Activated CD4-positive, alpha-beta T cell treated with anti-CD3 and anti-CD28 coated beads, Interleukin-2, amount 10 ng/mL, durations not matched to agents 7 days and 5 days (primary cell): ENCODE measurements around the gene ARL17B. TPM values are rescaled to one million over a fixed set of nuclear protein-coding genes. Genes with fewer than 3 reads are reported as not detected.
"Not testable (repeated sequence)": the region's sequence is repeated elsewhere in the genome, so short reads cannot be mapped to it uniquely, and the experiment has no call there.

ENCODE experiments used
- CTCF ChIA-PET: fragments of 350-600 bp; sonication (Branson Sonifier 250); formaldehyde crosslinking; loops from one replicate; lab custom pipeline; 2021; ENCODE audit warnings: antibody characterized with exemption; lab: Charles Lee
- POLR2A ChIA-PET: fragments of 350-600 bp; sonication (Branson Sonifier 250); formaldehyde crosslinking; loops from one replicate; lab custom pipeline; 2021; ENCODE audit warnings: antibody characterized with exemption; lab: Charles Lee
- DNase-seq: peaks from one replicate; pipeline ENCODE4 v3.0.0-alpha.2; 2020
- H3K27ac Mint-ChIP-seq: one replicate; pipeline ENCODE4 v1.8.0; 2021; ENCODE audit warnings: mild to moderate bottlenecking, moderate library complexity, mixed read lengths
- H3K27me3 Mint-ChIP-seq: one replicate; pipeline ENCODE4 v1.8.0; 2021; ENCODE audit warnings: mixed read lengths
- H3K36me3 Mint-ChIP-seq: one replicate; pipeline ENCODE4 v1.8.0; 2021; ENCODE audit warnings: low read depth, mixed read lengths
- H3K4me1 Mint-ChIP-seq: one replicate; pipeline ENCODE4 v1.8.0; 2021; ENCODE audit warnings: mixed read lengths
- H3K4me3 Mint-ChIP-seq: one replicate; pipeline ENCODE4 v1.8.0; 2021; ENCODE audit warnings: mild to moderate bottlenecking, moderate library complexity, mixed read lengths
- H3K9me3 Mint-ChIP-seq: one replicate; pipeline ENCODE4 v1.8.0; 2021; ENCODE audit warnings: mixed read lengths
- total RNA-seq, 2 experiments: library from RNA; stranded (reverse); gene quantifications; one replicate each; pipeline ENCODE4 v1.2.3, GENCODE V29; 2021

Gene ARL17B
- total RNA-seq, 2 experiments from 2014 or later, result 33.8 to 34.7 TPM

GRCh38 chr17:46281336-46281735, 80.2 kb downstream of the ARL17B start:
- CTCF ChIA-PET, H3K27me3 Mint-ChIP-seq, H3K4me3 Mint-ChIP-seq, H3K9me3 Mint-ChIP-seq, POLR2A ChIA-PET, DNase-seq, H3K27ac Mint-ChIP-seq, H3K4me1 Mint-ChIP-seq, H3K36me3 Mint-ChIP-seq: not testable (repeated sequence)

GRCh38 chr17:46276728-46277479, 84.7 kb downstream of the ARL17B start:
- H3K9me3 Mint-ChIP-seq, H3K27ac Mint-ChIP-seq, H3K36me3 Mint-ChIP-seq, DNase-seq, H3K27me3 Mint-ChIP-seq, H3K4me1 Mint-ChIP-seq, POLR2A ChIA-PET, H3K4me3 Mint-ChIP-seq: not testable (repeated sequence)
- CTCF ChIA-PET, result interaction anchor here (2.2 kb wide), 1 partner anchor 9 kb away, joined by 14 read pairs; no protein-coding TSS in a partner anchor

DNA sequence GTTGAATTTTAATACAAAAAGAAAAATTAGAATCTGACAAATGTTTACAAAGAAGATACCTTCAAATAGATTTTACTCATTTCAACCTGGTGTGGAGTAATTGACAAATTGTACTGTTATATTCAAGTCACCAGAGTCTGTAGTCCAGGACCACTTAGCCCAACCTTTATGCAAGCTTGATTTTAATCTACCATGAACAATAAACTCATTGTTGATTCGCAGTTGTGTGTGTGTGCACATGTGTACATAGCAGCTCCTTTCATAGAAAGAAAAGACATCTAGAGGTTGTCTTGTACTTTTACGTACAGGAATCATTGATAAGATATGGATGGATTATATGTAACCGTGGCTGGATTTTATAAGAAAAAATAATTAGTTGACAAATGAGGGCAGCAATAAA, 87.3 kb downstream of the ARL17B start:
- no peak overlapping the region for H3K4me3 Mint-ChIP-seq
- H3K27me3 Mint-ChIP-seq, result peaks cover 9% of the 10 kb centered on the region
- H3K27ac Mint-ChIP-seq, result no peak overlapping the region
- POLR2A ChIA-PET, result no interaction called here
- CTCF ChIA-PET, result no interaction called here
- H3K9me3 Mint-ChIP-seq, result no peaks in the 10 kb centered on the region
- no peaks in the 10 kb centered on the region for H3K36me3 Mint-ChIP-seq
- H3K4me1 Mint-ChIP-seq, result no peaks in the 10 kb centered on the region
- no peak for DNase-seq

- POLR2A ChIA-PET, result no interaction called here
- no peak overlapping the region for H3K27ac Mint-ChIP-seq
- no peak overlapping the region for H3K4me3 Mint-ChIP-seq
- CTCF ChIA-PET, result no interaction called here
- no peak for DNase-seq
- H3K27me3 Mint-ChIP-seq, result peaks cover 11% of the 10 kb centered on the region
- H3K9me3 Mint-ChIP-seq, result no peaks in the 10 kb centered on the region
- no peaks in the 10 kb centered on the region for H3K4me1 Mint-ChIP-seq
- H3K36me3 Mint-ChIP-seq, result no peaks in the 10 kb centered on the region
Observed at GRCh38 chr17:46273541-46274236, 87.9 kb downstream of the ARL17B start.

DNA sequence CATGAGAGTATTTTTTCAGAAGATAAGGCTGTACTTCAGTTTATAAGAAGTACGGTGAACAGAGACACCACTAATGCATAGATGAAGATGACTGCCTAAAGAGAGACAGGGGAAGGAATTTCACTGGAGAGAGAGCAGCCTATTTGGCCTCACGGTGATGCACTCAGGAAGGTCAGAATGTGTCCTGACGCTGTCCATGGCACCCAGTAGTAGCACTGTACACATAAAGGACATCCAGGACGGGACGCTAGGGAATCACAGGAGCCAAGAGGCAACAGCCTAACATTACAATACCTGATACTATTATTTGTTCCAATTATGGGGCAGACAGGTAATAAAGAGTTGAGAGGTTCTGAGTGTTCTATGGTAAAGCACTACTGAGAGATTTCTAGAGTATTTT, 91.5 kb downstream of the ARL17B start:
- ChIA-PET CTCF (interaction anchor here (2.0 kb wide), 1 partner anchor 77 kb away, joined by 5 read pairs; the partner anchor contains the start of gene KANSL1), POLR2A (no interaction called here)
- H3K27ac Mint-ChIP-seq, result no peak overlapping the region
- peaks cover 23% of the 10 kb centered on the region for H3K27me3 Mint-ChIP-seq
- H3K4me1 Mint-ChIP-seq, result peaks cover 22% of the 10 kb centered on the region
- H3K4me3 Mint-ChIP-seq, result no peak overlapping the region
- H3K36me3 Mint-ChIP-seq, result peaks cover 2% of the 10 kb centered on the region
- no peak for DNase-seq
- H3K9me3 Mint-ChIP-seq, result no peaks in the 10 kb centered on the region

DNA sequence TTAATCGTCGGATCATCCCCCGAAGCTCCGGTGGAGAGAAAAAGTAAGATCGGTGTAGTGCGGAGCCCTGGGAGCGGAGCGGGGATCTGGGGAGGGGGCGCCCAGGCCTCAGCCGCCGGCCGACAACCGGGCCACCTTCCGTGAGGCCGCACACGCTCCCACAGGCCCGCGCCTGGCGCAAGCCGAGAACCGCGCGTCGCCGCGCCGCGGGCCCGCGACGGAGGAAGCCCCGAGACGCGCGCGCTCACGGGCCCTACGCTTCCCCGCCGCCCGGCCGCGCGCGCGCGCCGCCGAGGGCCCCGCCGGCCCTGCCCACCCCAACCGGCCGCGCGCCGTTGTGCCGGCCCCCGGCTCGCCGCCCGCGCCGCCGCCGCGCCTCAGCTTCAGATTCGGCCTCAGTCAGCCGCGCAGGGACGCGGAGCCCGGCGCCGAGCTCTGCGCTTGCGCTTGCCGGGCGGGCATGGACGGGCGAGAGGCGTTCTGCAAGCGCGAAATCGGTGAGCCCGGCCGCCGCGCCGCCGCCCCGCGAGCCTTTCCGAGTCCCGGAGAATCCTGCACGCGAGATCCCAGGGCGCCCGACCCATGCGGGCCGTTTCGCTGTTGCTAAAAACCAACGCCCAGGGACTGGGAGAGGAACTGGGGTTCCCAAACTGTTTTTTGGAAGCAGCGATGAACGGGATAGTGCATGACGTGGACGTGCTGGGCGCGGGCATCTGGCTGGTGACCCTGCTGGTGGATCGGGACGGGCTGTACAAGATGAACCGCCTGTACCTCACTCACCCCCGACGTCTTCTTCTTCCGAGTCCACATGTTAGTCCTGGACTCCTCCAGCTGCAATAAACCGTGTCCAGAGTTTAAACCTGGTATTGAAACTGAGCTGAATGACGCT, 94.7 kb downstream of the ARL17B start:
- H3K27me3 Mint-ChIP-seq, result peaks cover 23% of the 10 kb centered on the region
- POLR2A ChIA-PET, result no interaction called here

DNA sequence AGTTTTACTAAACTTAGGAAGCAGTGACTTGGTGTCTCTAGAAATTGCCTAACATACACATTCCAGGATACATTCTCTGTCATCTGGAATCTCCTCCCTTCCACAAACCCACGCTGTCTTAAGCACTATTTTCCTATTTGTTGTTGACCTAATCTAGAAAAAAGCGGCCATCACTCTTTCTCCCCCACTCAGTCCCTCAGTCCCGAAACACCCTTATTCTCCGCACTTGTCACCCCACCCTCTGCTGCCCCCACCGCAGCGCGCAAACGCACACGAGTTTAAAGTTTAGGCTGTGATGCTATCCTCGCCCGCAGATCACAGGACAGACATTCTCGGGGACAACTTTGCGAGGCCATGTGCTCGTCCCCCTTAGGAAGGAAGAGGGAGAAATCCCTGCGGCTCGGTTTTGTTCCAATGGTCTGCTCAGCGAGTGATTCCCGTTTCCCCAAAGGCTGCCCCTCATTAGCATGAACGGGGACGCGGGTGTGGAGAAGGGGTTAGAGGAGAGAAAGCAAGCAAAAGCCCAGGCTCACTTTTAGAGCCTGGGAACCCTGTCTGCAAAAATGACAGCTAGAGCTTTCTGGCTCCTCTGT, 95.4 kb downstream of the ARL17B start:
- H3K27ac Mint-ChIP-seq, result peak overlapping the region; percentile 82

More for the DNA sequence above, 94.7 kb downstream of the ARL17B start:
- DNase-seq, result peak; percentile 73
- peaks cover 2% of the 10 kb centered on the region for H3K36me3 Mint-ChIP-seq
- CTCF ChIA-PET, result interaction anchor here (0.6 to 3.1 kb wide), 4 partner anchors 8 to 832 kb away, joined by 4 to 14 read pairs (median 6); partner anchors contain the start of gene KANSL1
- H3K4me3 Mint-ChIP-seq, result peak overlapping the region; percentile 85
- peak overlapping the region; percentile 82 for H3K27ac Mint-ChIP-seq
- H3K9me3 Mint-ChIP-seq, result no peaks in the 10 kb centered on the region
- H3K4me1 Mint-ChIP-seq, result peaks cover 32% of the 10 kb centered on the region

DNA sequence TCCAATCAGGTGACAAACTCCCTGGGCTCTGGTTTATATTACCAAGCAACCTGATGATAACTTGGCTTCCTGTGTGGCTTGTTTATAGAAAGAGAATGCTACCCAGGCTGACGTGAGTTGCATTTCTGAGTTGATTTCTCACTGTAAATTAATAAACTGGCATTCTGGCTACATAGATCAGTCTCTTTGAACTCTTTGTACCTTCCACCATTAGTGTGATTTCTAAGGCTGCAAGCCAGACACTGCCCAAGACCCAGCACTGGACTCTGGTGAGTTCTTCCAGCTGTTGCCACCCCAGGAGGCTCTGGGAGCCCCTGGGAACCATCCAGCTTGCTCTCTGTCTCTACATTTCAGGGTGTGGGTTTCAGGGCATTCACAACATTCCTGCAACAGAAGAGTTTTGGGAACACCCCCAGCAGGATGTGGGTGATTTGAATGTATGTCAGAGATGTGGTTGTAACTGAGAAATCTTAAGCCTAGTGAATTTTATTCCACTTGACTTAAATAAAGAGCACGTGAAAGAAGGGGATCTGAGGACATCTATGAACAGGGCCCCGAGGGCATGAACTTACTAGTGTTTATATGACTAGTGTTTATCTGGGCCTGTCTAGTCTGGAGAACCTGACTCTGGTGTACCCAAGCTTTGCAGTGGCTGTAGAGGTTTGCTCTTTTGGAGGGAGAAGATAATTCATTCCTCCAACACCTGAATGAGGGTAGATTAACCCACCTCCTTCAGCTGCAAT, 96.9 kb downstream of the ARL17B start:
- no peak for DNase-seq
- peaks cover 34% of the 10 kb centered on the region for H3K4me1 Mint-ChIP-seq
- H3K36me3 Mint-ChIP-seq, result peaks cover 2% of the 10 kb centered on the region
- POLR2A ChIA-PET, result no interaction called here
- no peak overlapping the region for H3K4me3 Mint-ChIP-seq
- peak overlapping the region; percentile 54 for H3K27ac Mint-ChIP-seq
- CTCF ChIA-PET, result interaction anchor here (1.1 kb wide), 1 partner anchor 685 kb away, joined by 3 read pairs; no protein-coding TSS in a partner anchor
- no peaks in the 10 kb centered on the region for H3K9me3 Mint-ChIP-seq
- H3K27me3 Mint-ChIP-seq, result peaks cover 20% of the 10 kb centered on the region

More for the DNA sequence above, 95.4 kb downstream of the ARL17B start:
- DNase-seq, H3K9me3 Mint-ChIP-seq, POLR2A ChIA-PET, H3K36me3 Mint-ChIP-seq: not testable (repeated sequence)
- peaks cover 23% of the 10 kb centered on the region for H3K27me3 Mint-ChIP-seq
- H3K4me1 Mint-ChIP-seq, result peaks cover 32% of the 10 kb centered on the region
- CTCF ChIA-PET, result interaction anchor here (0.6 to 3.1 kb wide), 3 partner anchors 9 to 833 kb away, joined by 4 to 14 read pairs (median 5); no protein-coding TSS in a partner anchor
- H3K4me3 Mint-ChIP-seq, result peak overlapping the region; percentile 73

- CTCF ChIA-PET, result interaction anchor here (1.1 to 2.6 kb wide), 2 partner anchors 8 to 69 kb away, joined by 4 to 6 read pairs; partner anchors contain the start of gene KANSL1
- POLR2A ChIA-PET, result no interaction called here
- no peak overlapping the region for H3K4me3 Mint-ChIP-seq
- no peak overlapping the region for H3K27ac Mint-ChIP-seq
- peaks cover under 1% of the 10 kb centered on the region for H3K36me3 Mint-ChIP-seq
- H3K4me1 Mint-ChIP-seq, result peaks cover 27% of the 10 kb centered on the region
- DNase-seq, result no peak
- peaks cover 11% of the 10 kb centered on the region for H3K27me3 Mint-ChIP-seq
- H3K9me3 Mint-ChIP-seq, result no peaks in the 10 kb centered on the region
Observed at GRCh38 chr17:46262271-46262670, 99.3 kb downstream of the ARL17B start.

GRCh38 chr17:46259845-46260661, 101.5 kb downstream of the ARL17B start:
- POLR2A ChIA-PET, H3K36me3 Mint-ChIP-seq, DNase-seq, H3K9me3 Mint-ChIP-seq, H3K27ac Mint-ChIP-seq: not testable (repeated sequence)
- Mint-ChIP-seq H3K4me3 (peak overlapping the region; percentile 66), H3K4me1 (peaks cover 13% of the 10 kb centered on the region), H3K27me3 (peaks cover 10% of the 10 kb centered on the region)
- CTCF ChIA-PET, result interaction anchor here (1.2 kb wide), 1 partner anchor 67 kb away, joined by 4 read pairs; the partner anchor contains the start of gene KANSL1

- H3K4me3 Mint-ChIP-seq, H3K27ac Mint-ChIP-seq, H3K4me1 Mint-ChIP-seq, POLR2A ChIA-PET, H3K36me3 Mint-ChIP-seq, H3K9me3 Mint-ChIP-seq, DNase-seq: not testable (repeated sequence)
- H3K27me3 Mint-ChIP-seq, result peaks cover 10% of the 10 kb centered on the region
- CTCF ChIA-PET, result interaction anchor here (0.6 to 0.7 kb wide), 2 partner anchors 12 to 645 kb away, joined by 3 read pairs; no protein-coding TSS in a partner anchor
Observed at GRCh38 chr17:46256369-46256768, 105.2 kb downstream of the ARL17B start.
